ENCODE results near the gene KLK6.
A peak's percentile ranks its signal among the peaks of the same experiment; 100 is the strongest.

KLK6 gene

DNA sequence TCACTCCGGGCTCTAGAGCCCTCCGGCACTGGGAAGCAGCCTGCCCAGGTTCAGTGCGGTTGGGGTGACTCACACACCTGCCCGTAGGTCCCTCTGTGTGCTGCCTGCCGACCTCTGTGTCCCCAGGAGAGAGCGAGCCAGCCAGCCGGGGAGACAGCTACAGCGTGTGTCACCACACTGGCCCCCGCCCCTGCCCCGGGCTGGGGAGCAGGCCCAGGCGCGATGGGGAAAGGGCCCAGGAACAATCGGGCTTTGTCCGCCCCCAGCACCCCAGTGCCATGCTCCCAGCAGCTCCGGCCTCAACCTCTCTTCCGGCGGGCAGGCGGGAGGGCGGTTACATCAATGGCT, at the start of gene KLK6:
KLK6 (minus strand) TSS at position 179 of the 348 bp plus-strand sequence. CDS start 1,487 bp downstream, outside the sequence.
- H3K27me3 ChIP-seq (replicated peaks; ENCODE audit: control insufficient read depth, insufficient read depth, low read length) = peaks cover 2% of the 10 kb centered on the region
- no peak within 1 kb of the TSS for H3K4me3 ChIP-seq (replicated peaks; ENCODE audit: low read depth, low read length)
- DNase-seq (ENCODE audit: extremely low read depth, insufficient read length) = no peak

DNA sequence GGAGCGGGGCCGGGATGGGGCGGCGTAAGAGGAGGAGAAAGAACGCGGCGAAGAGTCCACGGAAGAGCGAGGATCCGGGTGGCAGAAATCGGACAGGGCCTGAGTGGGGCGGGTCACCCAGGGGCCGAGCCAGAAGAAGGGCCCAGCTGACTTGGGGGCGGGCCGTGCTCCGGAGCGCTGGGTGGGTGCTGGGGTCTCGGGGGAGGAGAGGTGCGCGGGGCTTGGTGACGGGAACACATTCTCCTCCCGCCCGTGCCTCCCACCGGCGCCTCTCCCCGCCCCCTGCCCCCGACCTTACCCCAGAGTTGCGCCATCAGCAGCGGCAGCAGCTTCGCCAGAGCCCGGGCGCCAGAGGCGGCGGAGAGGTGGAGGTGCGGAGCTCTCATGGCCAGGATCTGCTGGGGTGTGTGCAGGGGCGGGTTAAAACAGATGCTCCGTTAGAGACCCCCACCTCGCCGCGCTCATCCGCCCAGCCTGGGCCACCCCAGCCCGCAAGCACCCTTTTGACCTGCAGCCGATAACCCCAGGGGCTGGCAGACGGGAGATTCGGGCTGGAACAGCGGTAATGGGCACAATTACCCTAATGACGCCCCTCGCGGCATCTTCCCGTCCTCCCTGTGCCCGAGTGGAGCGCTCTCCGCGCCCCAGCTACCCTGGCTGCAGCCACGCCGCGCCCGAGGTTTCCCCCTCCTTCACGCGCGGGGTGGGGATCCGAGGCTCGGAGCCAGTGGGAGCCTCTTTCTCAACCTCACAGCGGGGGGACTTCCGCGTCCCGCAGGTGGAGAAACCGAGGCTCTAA, 49.6 kb upstream of the KLK6 start:
- DNase-seq (ENCODE audit: extremely low read depth, insufficient read length) = no peak
- Histone ChIP-seq H3K4me3 (replicated peaks; ENCODE audit: low read depth, low read length) (no peak overlapping the region), H3K36me3 (ENCODE audit: control insufficient read depth, insufficient read depth, low read length) (no peaks in the 10 kb centered on the region), H3K27me3 (replicated peaks; ENCODE audit: control insufficient read depth, insufficient read depth, low read length) (no peaks in the 10 kb centered on the region; the same call in none of the 2 replicates)
- TF ChIP-seq, protein P1, sequence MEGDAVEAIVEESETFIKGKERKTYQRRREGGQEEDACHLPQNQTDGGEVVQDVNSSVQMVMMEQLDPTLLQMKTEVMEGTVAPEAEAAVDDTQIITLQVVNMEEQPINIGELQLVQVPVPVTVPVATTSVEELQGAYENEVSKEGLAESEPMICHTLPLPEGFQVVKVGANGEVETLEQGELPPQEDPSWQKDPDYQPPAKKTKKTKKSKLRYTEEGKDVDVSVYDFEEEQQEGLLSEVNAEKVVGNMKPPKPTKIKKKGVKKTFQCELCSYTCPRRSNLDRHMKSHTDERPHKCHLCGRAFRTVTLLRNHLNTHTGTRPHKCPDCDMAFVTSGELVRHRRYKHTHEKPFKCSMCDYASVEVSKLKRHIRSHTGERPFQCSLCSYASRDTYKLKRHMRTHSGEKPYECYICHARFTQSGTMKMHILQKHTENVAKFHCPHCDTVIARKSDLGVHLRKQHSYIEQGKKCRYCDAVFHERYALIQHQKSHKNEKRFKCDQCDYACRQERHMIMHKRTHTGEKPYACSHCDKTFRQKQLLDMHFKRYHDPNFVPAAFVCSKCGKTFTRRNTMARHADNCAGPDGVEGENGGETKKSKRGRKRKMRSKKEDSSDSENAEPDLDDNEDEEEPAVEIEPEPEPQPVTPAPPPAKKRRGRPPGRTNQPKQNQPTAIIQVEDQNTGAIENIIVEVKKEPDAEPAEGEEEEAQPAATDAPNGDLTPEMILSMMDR (IDR thresholded peaks at IDR 0.05; ENCODE audit: insufficient read depth, low read length, poor library complexity, severe bottlenecking) = no peak

More for the DNA sequence above, at the start of gene KLK6:
- no peaks in the 10 kb centered on the region for H3K36me3 ChIP-seq (ENCODE audit: control insufficient read depth, insufficient read depth, low read length)
- TF ChIP-seq, protein P1 (IDR thresholded peaks at IDR 0.05; ENCODE audit: insufficient read depth, low read length, poor library complexity, severe bottlenecking) = no peak

DNA sequence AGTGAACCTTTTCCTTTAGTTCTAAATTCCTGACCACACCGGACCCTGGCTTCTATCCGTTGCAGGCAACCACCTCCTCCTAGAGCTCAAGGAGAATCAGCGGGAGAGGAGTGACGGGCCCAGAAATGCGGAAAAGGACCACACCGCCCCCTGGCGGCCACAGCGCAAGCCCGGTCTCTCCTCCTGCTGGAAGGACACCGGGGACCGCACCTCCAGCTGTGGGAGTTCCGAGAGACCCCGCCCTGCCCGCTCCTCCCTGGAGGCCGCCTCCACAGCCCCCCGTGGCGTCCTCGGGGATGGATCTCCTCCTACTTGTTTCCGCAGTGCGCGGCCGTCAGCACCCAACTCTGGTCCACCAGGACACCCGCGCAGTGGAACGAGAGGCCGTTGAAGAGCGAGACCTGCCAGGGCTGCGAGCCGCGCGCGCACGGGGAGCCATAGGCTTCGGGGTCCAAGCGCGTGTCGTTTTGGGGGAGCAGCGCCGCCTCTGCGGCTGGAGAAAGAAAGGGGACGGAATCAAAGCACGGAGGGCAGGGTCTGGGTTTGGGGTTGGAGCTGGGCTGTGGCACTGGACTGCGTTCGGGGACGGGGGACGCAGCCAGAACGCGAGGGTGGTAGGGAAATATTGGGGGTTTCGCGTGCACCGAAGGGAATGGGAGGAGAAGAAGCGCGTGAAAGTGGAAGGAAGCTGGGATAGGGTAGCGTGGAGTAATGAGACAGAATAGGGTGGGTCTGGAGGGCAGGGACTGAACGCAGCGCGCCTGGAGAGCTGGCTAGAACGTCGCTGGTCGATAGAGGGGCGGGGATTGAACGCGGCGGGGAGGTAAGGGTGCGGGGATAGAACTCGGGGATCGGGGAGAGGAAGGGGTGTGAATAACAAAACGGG, 47.6 kb upstream of the KLK6 start:
- Histone ChIP-seq H3K27me3 (replicated peaks; ENCODE audit: control insufficient read depth, insufficient read depth, low read length) (no peaks in the 10 kb centered on the region; the same call in 1 of the 2 replicates), H3K36me3 (ENCODE audit: control insufficient read depth, insufficient read depth, low read length) (no peaks in the 10 kb centered on the region), H3K4me3 (replicated peaks; ENCODE audit: low read depth, low read length) (no peak overlapping the region)
- TF ChIP-seq, protein P1 (IDR thresholded peaks at IDR 0.05; ENCODE audit: insufficient read depth, low read length, poor library complexity, severe bottlenecking) = peak; percentile 52
- DNase-seq (ENCODE audit: extremely low read depth, insufficient read length) = no peak

DNA sequence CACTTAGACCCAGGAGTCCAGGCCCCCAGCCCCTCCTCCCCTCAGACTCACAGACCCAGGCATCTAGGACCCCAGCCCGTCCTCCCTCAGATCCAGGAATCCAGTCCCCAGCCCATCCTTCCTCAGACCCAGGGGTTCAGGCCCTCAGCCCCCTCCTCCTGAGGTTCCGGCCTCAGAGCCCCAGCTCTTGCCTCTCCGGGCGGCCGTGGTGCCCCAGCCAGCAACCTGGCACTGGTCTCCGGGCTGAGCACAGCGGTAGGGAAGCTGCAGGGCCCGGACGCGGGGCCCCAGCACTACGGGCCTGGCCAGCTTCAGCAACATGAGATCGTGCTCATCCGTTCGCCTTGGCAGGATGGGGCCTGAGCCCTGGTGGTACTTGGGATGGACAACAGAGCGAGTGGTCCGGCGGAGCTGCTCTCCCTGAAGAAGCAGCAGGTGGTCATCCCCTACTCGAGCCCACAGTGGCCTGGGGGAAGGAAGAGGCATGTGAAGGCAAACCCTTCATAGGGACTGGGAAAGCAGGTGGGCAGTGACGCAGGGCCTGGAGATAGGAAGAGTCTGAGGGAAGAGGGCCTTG, 46.4 kb upstream of the KLK6 start:
- H3K36me3 ChIP-seq (ENCODE audit: control insufficient read depth, insufficient read depth, low read length) = no peaks in the 10 kb centered on the region
- H3K27me3 ChIP-seq (replicated peaks; ENCODE audit: control insufficient read depth, insufficient read depth, low read length) = no peaks in the 10 kb centered on the region; the same call in 1 of the 2 replicates
- TF ChIP-seq, protein P1 (IDR thresholded peaks at IDR 0.05; ENCODE audit: insufficient read depth, low read length, poor library complexity, severe bottlenecking) = no peak
- no peak overlapping the region for H3K4me3 ChIP-seq (replicated peaks; ENCODE audit: low read depth, low read length)
- no peak for DNase-seq (ENCODE audit: extremely low read depth, insufficient read length)

DNA sequence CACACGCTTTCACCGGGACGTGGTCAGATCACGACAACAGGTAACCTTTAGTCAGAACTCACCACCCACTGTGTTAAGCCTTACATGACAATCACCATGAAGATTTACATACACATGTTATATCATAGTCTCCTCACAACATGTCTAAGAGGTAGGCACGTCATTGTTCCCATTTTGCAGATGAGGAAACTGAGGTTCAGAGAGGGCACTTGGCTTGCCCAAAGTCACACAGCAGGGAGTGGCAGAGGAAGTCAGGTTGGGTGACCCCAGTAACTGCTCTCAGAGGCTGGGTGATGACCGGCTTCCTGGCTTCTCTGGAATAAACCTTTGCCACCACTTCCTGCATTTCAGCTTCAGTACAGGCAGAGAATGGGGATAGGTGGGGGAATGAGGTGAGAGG, 44.9 kb upstream of the KLK6 start:
- DNase-seq (ENCODE audit: extremely low read depth, insufficient read length) = no peak
- Histone ChIP-seq H3K36me3 (ENCODE audit: control insufficient read depth, insufficient read depth, low read length) (no peaks in the 10 kb centered on the region), H3K4me3 (replicated peaks; ENCODE audit: low read depth, low read length) (no peak overlapping the region), H3K27me3 (replicated peaks; ENCODE audit: control insufficient read depth, insufficient read depth, low read length) (no peaks in the 10 kb centered on the region; the same call in 1 of the 2 replicates)
- TF ChIP-seq, protein P1 (IDR thresholded peaks at IDR 0.05; ENCODE audit: insufficient read depth, low read length, poor library complexity, severe bottlenecking) = no peak

Data from GM06990 (cell line).